Measurements from ENCODE around the gene FAM240B.

- TF ChIP-seq CTCF (IDR thresholded peaks at IDR 0.05; ENCODE audit: insufficient read depth, low read length, poor library complexity, severe bottlenecking) (no peak), EZH2phosphoT487 (conservative IDR thresholded peaks at IDR 0.05; ENCODE audit: low read length) (no peak)
These were observed 26.4 kb upstream of the FAM240B start for GRCh38 chr9:38746303-38746702.
